GM18909 (cell line): ENCODE data around the gene UBL3.

ENCODE experiments used
- ATAC-seq: cut with Tn5 transposase; IDR thresholded peaks from one replicate; pipeline ENCODE4 v1.9.1; 2021; ENCODE audit warnings: mild to moderate bottlenecking; ENCODE audit not compliant: unreplicated experiment, poor library complexity

The UBL3 gene

DNA sequence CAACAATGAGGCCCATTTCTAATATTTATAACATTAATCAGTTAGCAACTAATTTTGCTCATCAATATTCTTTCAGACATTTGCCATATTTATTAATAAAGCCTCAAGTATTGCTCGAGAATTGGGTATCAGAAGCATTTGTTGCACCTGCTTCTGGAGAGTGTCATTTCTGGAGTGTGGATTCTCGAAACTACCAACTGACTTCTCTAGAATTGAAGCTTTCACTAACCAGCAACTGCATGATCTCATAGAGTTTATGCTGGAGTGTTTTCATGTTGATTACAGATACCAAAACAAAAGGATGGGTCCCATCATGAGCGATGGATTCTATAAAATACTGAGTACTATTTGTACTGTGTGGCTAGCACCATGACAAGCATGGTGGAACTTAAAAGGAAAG, 133.9 kb downstream of the UBL3 start:
- no peak for ATAC-seq
